ENCODE data around the gene HIGD2A. TPM values are rescaled to one million over a fixed set of nuclear protein-coding genes. Genes with fewer than 3 reads are reported as not detected.
A peak's percentile ranks its signal among the peaks of the same experiment; 100 is the strongest.

Gene HIGD2A
- total and polyA plus RNA-seq, 9 of the 15 experiments (the other 6 are each of a cell fraction or from before 2014, with no cell fraction given) = 94.7 to 264 (median 163) TPM

DNA sequence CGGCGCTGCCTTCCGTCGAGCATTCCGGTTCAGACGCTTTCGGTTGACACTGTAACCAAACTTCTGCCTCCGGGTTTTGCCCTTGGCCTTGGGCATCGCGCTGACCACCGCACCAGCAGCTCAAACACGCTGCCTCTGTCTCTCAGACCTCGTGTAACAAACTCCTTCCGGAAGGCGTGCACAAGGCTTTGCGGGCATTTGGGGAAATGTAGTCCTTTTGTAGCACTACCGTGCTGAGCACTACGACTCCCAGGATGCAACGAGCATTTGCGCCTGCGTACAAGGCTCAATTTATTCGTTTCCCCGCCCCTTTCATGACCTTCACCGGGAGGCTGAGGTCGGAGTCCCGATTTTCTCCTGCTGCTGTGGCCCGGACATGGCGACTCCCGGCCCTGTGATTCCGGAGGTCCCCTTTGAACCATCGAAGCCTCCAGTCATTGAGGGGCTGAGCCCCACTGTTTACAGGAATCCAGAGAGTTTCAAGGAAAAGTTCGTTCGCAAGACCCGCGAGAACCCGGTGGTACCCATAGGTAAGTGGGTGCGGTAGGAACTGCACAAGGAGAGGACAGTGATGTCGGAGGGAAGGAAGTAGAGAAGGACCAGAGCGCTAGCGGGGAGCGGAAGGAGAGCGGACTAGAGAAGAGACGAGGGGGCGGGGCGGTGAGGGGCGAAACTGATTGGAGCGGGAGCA is at the start of gene HIGD2A, which contains the start of gene NOP16 (continued):
- TF ChIP-seq, protein P1, sequence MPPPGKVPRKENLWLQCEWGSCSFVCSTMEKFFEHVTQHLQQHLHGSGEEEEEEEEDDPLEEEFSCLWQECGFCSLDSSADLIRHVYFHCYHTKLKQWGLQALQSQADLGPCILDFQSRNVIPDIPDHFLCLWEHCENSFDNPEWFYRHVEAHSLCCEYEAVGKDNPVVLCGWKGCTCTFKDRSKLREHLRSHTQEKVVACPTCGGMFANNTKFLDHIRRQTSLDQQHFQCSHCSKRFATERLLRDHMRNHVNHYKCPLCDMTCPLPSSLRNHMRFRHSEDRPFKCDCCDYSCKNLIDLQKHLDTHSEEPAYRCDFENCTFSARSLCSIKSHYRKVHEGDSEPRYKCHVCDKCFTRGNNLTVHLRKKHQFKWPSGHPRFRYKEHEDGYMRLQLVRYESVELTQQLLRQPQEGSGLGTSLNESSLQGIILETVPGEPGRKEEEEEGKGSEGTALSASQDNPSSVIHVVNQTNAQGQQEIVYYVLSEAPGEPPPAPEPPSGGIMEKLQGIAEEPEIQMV (tag; conservative IDR thresholded peaks at IDR 0.05; ENCODE audit: low read depth) = no peak
- TF ChIP-seq ELF4 (CRISPR knock-in tag; IDR thresholded peaks at IDR 0.05) (peak; percentile 75; the same call in 1 of the 2 replicates), RFX1 (IDR thresholded peaks at IDR 0.05) (no peak), NFIC (IDR thresholded peaks at IDR 0.05) (peak; percentile 68), NFATC3 (IDR thresholded peaks at IDR 0.05) (peak; percentile 76; the same call in 1 of the 2 replicates), EP300 (IDR thresholded peaks at IDR 0.05; ENCODE audit: low read length) (peak; percentile 53; the same call in 1 of the 2 replicates), SIN3B (IDR thresholded peaks at IDR 0.05; ENCODE audit: low read depth) (peak; percentile 94), ZNF274 (IDR thresholded peaks at IDR 0.05; ENCODE audit: borderline replicate concordance, low read depth, low read length) (no peak), ZNF778 (CRISPR knock-in tag; IDR thresholded peaks at IDR 0.05) (no peak), CC2D1A (IDR thresholded peaks at IDR 0.05) (peak; percentile 61; the same call in 1 of the 2 replicates), MYNN (IDR thresholded peaks at IDR 0.05) (no peak), MYNN (CRISPR knock-in tag; IDR thresholded peaks at IDR 0.05) (no peak), RB1 (IDR thresholded peaks at IDR 0.05; ENCODE audit: low read depth) (peak; percentile 63), GABPA (tag; conservative IDR thresholded peaks at IDR 0.05; ENCODE audit: low read depth) (peak; percentile 98), GABPB2 (CRISPR knock-in tag; conservative IDR thresholded peaks at IDR 0.05) (no peak)
- TF ChIP-seq, protein P2, sequence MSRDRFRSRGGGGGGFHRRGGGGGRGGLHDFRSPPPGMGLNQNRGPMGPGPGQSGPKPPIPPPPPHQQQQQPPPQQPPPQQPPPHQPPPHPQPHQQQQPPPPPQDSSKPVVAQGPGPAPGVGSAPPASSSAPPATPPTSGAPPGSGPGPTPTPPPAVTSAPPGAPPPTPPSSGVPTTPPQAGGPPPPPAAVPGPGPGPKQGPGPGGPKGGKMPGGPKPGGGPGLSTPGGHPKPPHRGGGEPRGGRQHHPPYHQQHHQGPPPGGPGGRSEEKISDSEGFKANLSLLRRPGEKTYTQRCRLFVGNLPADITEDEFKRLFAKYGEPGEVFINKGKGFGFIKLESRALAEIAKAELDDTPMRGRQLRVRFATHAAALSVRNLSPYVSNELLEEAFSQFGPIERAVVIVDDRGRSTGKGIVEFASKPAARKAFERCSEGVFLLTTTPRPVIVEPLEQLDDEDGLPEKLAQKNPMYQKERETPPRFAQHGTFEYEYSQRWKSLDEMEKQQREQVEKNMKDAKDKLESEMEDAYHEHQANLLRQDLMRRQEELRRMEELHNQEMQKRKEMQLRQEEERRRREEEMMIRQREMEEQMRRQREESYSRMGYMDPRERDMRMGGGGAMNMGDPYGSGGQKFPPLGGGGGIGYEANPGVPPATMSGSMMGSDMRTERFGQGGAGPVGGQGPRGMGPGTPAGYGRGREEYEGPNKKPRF (IDR thresholded peaks at IDR 0.05; ENCODE audit: low read depth, low read length) = no peak
- TF ChIP-seq, protein P3, sequence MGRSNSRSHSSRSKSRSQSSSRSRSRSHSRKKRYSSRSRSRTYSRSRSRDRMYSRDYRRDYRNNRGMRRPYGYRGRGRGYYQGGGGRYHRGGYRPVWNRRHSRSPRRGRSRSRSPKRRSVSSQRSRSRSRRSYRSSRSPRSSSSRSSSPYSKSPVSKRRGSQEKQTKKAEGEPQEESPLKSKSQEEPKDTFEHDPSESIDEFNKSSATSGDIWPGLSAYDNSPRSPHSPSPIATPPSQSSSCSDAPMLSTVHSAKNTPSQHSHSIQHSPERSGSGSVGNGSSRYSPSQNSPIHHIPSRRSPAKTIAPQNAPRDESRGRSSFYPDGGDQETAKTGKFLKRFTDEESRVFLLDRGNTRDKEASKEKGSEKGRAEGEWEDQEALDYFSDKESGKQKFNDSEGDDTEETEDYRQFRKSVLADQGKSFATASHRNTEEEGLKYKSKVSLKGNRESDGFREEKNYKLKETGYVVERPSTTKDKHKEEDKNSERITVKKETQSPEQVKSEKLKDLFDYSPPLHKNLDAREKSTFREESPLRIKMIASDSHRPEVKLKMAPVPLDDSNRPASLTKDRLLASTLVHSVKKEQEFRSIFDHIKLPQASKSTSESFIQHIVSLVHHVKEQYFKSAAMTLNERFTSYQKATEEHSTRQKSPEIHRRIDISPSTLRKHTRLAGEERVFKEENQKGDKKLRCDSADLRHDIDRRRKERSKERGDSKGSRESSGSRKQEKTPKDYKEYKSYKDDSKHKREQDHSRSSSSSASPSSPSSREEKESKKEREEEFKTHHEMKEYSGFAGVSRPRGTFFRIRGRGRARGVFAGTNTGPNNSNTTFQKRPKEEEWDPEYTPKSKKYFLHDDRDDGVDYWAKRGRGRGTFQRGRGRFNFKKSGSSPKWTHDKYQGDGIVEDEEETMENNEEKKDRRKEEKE (IDR thresholded peaks at IDR 0.05; ENCODE audit: borderline replicate concordance in 1 of 2, control insufficient read depth in 1 of 2, low read depth in 2 of 2, low read length in 1 of 2) = peak in 1 of 2 experiments; percentile 96; a peak in 2 of 4 replicates
- TF ChIP-seq, protein P4, sequence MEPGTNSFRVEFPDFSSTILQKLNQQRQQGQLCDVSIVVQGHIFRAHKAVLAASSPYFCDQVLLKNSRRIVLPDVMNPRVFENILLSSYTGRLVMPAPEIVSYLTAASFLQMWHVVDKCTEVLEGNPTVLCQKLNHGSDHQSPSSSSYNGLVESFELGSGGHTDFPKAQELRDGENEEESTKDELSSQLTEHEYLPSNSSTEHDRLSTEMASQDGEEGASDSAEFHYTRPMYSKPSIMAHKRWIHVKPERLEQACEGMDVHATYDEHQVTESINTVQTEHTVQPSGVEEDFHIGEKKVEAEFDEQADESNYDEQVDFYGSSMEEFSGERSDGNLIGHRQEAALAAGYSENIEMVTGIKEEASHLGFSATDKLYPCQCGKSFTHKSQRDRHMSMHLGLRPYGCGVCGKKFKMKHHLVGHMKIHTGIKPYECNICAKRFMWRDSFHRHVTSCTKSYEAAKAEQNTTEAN (CRISPR knock-in tag; IDR thresholded peaks at IDR 0.05) = 0 out of 2 replicates have a peak, but pooled peaks have one; percentile 17
- TF ChIP-seq, protein P5, sequence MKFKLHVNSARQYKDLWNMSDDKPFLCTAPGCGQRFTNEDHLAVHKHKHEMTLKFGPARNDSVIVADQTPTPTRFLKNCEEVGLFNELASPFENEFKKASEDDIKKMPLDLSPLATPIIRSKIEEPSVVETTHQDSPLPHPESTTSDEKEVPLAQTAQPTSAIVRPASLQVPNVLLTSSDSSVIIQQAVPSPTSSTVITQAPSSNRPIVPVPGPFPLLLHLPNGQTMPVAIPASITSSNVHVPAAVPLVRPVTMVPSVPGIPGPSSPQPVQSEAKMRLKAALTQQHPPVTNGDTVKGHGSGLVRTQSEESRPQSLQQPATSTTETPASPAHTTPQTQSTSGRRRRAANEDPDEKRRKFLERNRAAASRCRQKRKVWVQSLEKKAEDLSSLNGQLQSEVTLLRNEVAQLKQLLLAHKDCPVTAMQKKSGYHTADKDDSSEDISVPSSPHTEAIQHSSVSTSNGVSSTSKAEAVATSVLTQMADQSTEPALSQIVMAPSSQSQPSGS (CRISPR knock-in tag; IDR thresholded peaks at IDR 0.05) = no peak
